Caco-2 (cell line): ENCODE results near the gene FAM170B. TPM values are rescaled to one million over a fixed set of nuclear protein-coding genes. Genes with fewer than 3 reads are reported as not detected.

Experiments used
- BruUV-seq: library from RNA; stranded (reverse); fragments of 400-500 nt; replicated peaks from 2 replicates; lab custom pipeline; 2021; lab: Mats Ljungman, UMichigan
- CTCF ChIA-PET: fragments of 300-600 bp; sonication (Branson Sonifier 250); formaldehyde crosslinking; loops from one replicate; lab custom pipeline; 2022; ENCODE audit warnings: antibody characterized with exemption; lab: Charles Lee
- POLR2A ChIA-PET: fragments of 300-600 bp; sonication (Branson Sonifier 250); formaldehyde crosslinking; loops from one replicate; lab custom pipeline; 2022; ENCODE audit warnings: antibody characterized with exemption; lab: Charles Lee
- DNase-seq, 2 experiments: peaks; one replicate each; pipeline versions ENCODE4 v3.0.0 to v3.0.0-alpha.2; 2020 to 2022
- H3K27me3 ChIP-seq: replicated peaks from 2 replicates; pipeline ENCODE4 v1.6.0; 2011; ENCODE audit warnings: low read length; ENCODE audit not compliant: control insufficient read depth, insufficient read depth
- H3K36me3 ChIP-seq: 2 replicates; pipeline ENCODE4 v1.5.1; 2011; ENCODE audit warnings: low read length; ENCODE audit not compliant: control insufficient read depth, insufficient read depth
- H3K4me1 ChIP-seq: fragments of 250-450 bp; sonication (Bioruptor Pico); 2 replicates; pipeline ENCODE4 v1.5.1; 2020; ENCODE audit warnings: mild to moderate bottlenecking
- H3K4me3 ChIP-seq: 2 replicates; pipeline ENCODE4 v1.5.1; 2011; ENCODE audit warnings: low read depth, mild to moderate bottlenecking, control low read depth, low read length
- H3K9me3 ChIP-seq: fragments of 250-450 bp; sonication (Bioruptor Pico); 2 replicates; pipeline ENCODE4 v1.5.1; 2020; ENCODE audit warnings: mild to moderate bottlenecking, moderate library complexity
- H3K27ac Mint-ChIP-seq: one replicate; pipeline ENCODE4 v1.8.0; 2022; ENCODE audit warnings: mixed read lengths; ENCODE audit not compliant: unreplicated experiment
- H3K27me3 Mint-ChIP-seq: one replicate; pipeline ENCODE4 v1.8.0; 2022; ENCODE audit warnings: mixed read lengths; ENCODE audit not compliant: insufficient read depth, unreplicated experiment
- H3K36me3 Mint-ChIP-seq: one replicate; pipeline ENCODE4 v1.8.0; 2022; ENCODE audit warnings: mild to moderate bottlenecking, mixed read lengths; ENCODE audit not compliant: insufficient read depth, unreplicated experiment
- H3K4me1 Mint-ChIP-seq: one replicate; pipeline ENCODE4 v1.8.0; 2022; ENCODE audit warnings: low read depth, mixed read lengths; ENCODE audit not compliant: unreplicated experiment
- H3K4me3 Mint-ChIP-seq: one replicate; pipeline ENCODE4 v1.8.0; 2022; ENCODE audit warnings: mild to moderate bottlenecking, moderate library complexity, mixed read lengths; ENCODE audit not compliant: unreplicated experiment
- H3K9me3 Mint-ChIP-seq: one replicate; pipeline ENCODE4 v1.8.0; 2022; ENCODE audit warnings: mixed read lengths; ENCODE audit not compliant: unreplicated experiment
- CTCF ChIP-seq, 2 experiments: fragments of 200-600 bp in 1 of 2; IDR thresholded peaks; 1 replicate in 1 of 2; 2 replicates in 1 of 2; pipeline versions ENCODE4 v1.5.1 to v1.8.0; 2011 to 2022; ENCODE audit warnings: antibody characterized with exemption in 1 of 2, control low read depth in 1 of 2, inconsistent platforms in 1 of 2, low read depth in 1 of 2, low read length in 1 of 2, mild to moderate bottlenecking in 1 of 2, moderate library complexity in 1 of 2; ENCODE audit not compliant: insufficient read depth in 1 of 2, severe bottlenecking in 1 of 2, unreplicated experiment in 1 of 2
- intact Hi-C: fragments of 100-400 bp; cut with micrococcal nuclease; formaldehyde crosslinking; loops from one replicate; pipeline ENCODE4 v1.10.0; 2022; ENCODE audit not compliant: unreplicated experiment
- total RNA-seq: library from RNA; stranded (reverse); gene quantifications from 2 replicates; pipeline ENCODE4 v1.2.3, GENCODE V29; 2022

FAM170B gene
- total RNA-seq, 1 experiment from 2014 or later: not detected

- no peak for TF ChIP-seq CTCF (IDR thresholded peaks at IDR 0.05; ENCODE audit: insufficient read depth in 1 of 2, low read depth in 1 of 2, low read length in 1 of 2, severe bottlenecking in 1 of 2, unreplicated experiment in 1 of 2)
- Histone ChIP-seq H3K4me3 (no peak overlapping the region), H3K27me3 (no peaks in the 10 kb centered on the region), H3K36me3 (no peaks in the 10 kb centered on the region), H3K4me1 (peaks cover 13% of the 10 kb centered on the region), H3K9me3 (no peaks in the 10 kb centered on the region)
- H3K27me3 Mint-ChIP-seq: no peaks in the 10 kb centered on the region
- no peak overlapping the region for H3K4me3 Mint-ChIP-seq
- no TSS peak for BruUV-seq
- peaks cover 10% of the 10 kb centered on the region for H3K4me1 Mint-ChIP-seq
- ChIA-PET CTCF (interaction anchor here (0.6 to 1.1 kb wide), 2 partner anchors 12 to 54 kb away, joined by 3 to 4 read pairs; no protein-coding TSS in a partner anchor), POLR2A (no interaction called here)
- no peak overlapping the region for H3K27ac Mint-ChIP-seq
- H3K9me3 Mint-ChIP-seq: no peaks in the 10 kb centered on the region
- no peak for DNase-seq
- no peaks in the 10 kb centered on the region for H3K36me3 Mint-ChIP-seq
- intact Hi-C loops: no loop called here
These were observed 40.0 kb upstream of the FAM170B start for GRCh38 chr10:49173853-49174252.

- no peaks in the 10 kb centered on the region for H3K36me3 ChIP-seq
- Mint-ChIP-seq H3K4me3 (no peak overlapping the region), H3K27me3 (peaks cover 2% of the 10 kb centered on the region), H3K36me3 (no peaks in the 10 kb centered on the region), H3K4me1 (peaks cover 10% of the 10 kb centered on the region), H3K9me3 (no peaks in the 10 kb centered on the region), H3K27ac (no peak overlapping the region)
- ChIA-PET CTCF (interaction anchor here (1.1 kb wide), 1 partner anchor 12 kb away, joined by 4 read pairs; no protein-coding TSS in a partner anchor), POLR2A (no interaction called here)
- intact Hi-C loops: no loop called here
- H3K4me3 ChIP-seq: no peak overlapping the region
- no peaks in the 10 kb centered on the region for H3K9me3 ChIP-seq
- no peak for TF ChIP-seq CTCF (IDR thresholded peaks at IDR 0.05; ENCODE audit: insufficient read depth in 1 of 2, low read depth in 1 of 2, low read length in 1 of 2, severe bottlenecking in 1 of 2, unreplicated experiment in 1 of 2)
- peaks cover 13% of the 10 kb centered on the region for H3K4me1 ChIP-seq
- H3K27me3 ChIP-seq: no peaks in the 10 kb centered on the region
- no peak for DNase-seq
- BruUV-seq: no TSS peak
These were observed 39.5 kb upstream of the FAM170B start for GRCh38 chr10:49173201-49173772.

GRCh38 chr10:49172777-49173132 is 38.9 kb upstream of the FAM170B start:
- H3K4me3 Mint-ChIP-seq: no peak overlapping the region
- TF ChIP-seq CTCF (IDR thresholded peaks at IDR 0.05; ENCODE audit: insufficient read depth in 1 of 2, low read depth in 1 of 2, low read length in 1 of 2, severe bottlenecking in 1 of 2, unreplicated experiment in 1 of 2): no peak
- intact Hi-C loops: no loop called here
- H3K4me3 ChIP-seq: no peak overlapping the region
- POLR2A ChIA-PET: no interaction called here
- no peaks in the 10 kb centered on the region for H3K9me3 ChIP-seq
- peaks cover 13% of the 10 kb centered on the region for H3K4me1 ChIP-seq
- H3K27me3 Mint-ChIP-seq: peaks cover 5% of the 10 kb centered on the region
- no peaks in the 10 kb centered on the region for H3K27me3 ChIP-seq
- no peak overlapping the region for H3K27ac Mint-ChIP-seq
- H3K4me1 Mint-ChIP-seq: peaks cover 10% of the 10 kb centered on the region
- no peaks in the 10 kb centered on the region for H3K36me3 Mint-ChIP-seq
- H3K36me3 ChIP-seq: no peaks in the 10 kb centered on the region
- BruUV-seq: no TSS peak
- CTCF ChIA-PET: interaction anchor here (1.1 kb wide), 1 partner anchor 11 kb away, joined by 4 read pairs; no protein-coding TSS in a partner anchor
- no peaks in the 10 kb centered on the region for H3K9me3 Mint-ChIP-seq
- DNase-seq: no peak
